Measurements from ENCODE around the gene LPAR6. TPM values are rescaled to one million over a fixed set of nuclear protein-coding genes. Genes with fewer than 3 reads are reported as not detected.
A peak's percentile ranks its signal among the peaks of the same experiment; 100 is the strongest.
"Not testable (repeated sequence)": the region's sequence is repeated elsewhere in the genome, so short reads cannot be mapped to it uniquely, and the experiment has no call there.

The LPAR6 gene, protein sequence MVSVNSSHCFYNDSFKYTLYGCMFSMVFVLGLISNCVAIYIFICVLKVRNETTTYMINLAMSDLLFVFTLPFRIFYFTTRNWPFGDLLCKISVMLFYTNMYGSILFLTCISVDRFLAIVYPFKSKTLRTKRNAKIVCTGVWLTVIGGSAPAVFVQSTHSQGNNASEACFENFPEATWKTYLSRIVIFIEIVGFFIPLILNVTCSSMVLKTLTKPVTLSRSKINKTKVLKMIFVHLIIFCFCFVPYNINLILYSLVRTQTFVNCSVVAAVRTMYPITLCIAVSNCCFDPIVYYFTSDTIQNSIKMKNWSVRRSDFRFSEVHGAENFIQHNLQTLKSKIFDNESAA
- 100 to 1,000 TPM in 1 of 2 experiments, 10 to 100 TPM in 1; 96.8 to 100 TPM for total RNA-seq

GRCh38 chr13:48412881-48413351 is at the start of gene LPAR6:
LPAR6 (minus strand) TSS chr13:48413113; CDS start chr13:48412423, 690 bp downstream.
- H3K9me3 Mint-ChIP-seq, result peaks cover 2% of the 10 kb centered on the region
- H3K4me1 Mint-ChIP-seq, result peaks cover 42% of the 10 kb centered on the region
- H3K27me3 Mint-ChIP-seq, result no peaks in the 10 kb centered on the region
- ChIA-PET CTCF (interaction anchor here (0.8 to 2.2 kb wide), 7 partner anchors 11 to 167 kb away, joined by 3 to 10 read pairs (median 5); partner anchors contain the start of gene RCBTB2), POLR2A (interaction anchor here (0.6 to 3.9 kb wide), 28 partner anchors 8 to 375 kb away, joined by 3 to 55 read pairs (median 3); partner anchors contain the start of genes ITM2B, NUDT15, RB1 and RCBTB2)
- DNase-seq, result peak; percentile 26
- H3K27ac Mint-ChIP-seq, result peak within 1 kb of the TSS; percentile 96
- peak within 1 kb of the TSS; percentile 99 for H3K4me3 Mint-ChIP-seq
- peaks cover 72% of the 10 kb centered on the region for H3K36me3 Mint-ChIP-seq (ENCODE audit: low read depth)

DNA sequence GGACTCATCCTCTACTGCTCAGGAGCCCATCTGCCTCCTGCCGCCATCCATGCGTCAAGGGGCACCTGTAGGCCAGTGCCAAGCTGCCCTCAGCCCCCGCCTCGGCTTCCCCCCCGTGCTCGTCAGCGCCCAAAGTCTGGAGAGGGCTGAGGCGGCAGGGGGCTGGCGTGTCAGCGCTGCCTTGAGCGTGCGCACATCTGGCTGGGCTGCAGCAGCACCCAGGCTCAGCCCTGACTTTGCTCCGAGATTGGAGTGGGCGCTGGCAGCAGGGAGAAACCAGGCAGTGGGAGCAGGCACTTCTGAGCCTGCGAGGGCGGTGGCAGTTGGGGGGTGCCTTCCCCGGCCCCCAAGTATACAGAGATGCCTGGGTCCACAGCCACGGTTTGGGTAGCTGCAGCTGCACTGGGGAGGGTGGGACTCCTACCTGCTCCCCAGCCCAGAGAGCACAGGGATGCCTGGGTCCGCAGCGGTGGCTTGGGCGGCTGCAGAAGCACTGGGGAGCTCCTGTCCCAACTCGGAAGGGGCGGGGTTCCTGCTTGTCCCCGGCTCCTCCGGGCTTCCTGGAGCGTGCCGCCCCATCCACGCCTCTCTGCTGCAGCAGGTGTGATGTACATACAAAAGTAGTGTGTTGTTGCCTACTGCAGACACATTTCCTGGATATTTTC is 44.8 kb upstream of the LPAR6 start:
- POLR2A ChIA-PET, result no interaction called here
- no peak overlapping the region for H3K4me3 Mint-ChIP-seq
- H3K27me3 Mint-ChIP-seq, result no peaks in the 10 kb centered on the region
- peaks cover 8% of the 10 kb centered on the region for H3K4me1 Mint-ChIP-seq
- H3K9me3 Mint-ChIP-seq, result peaks cover 6% of the 10 kb centered on the region
- CTCF ChIA-PET, result no interaction called here
- no peak overlapping the region for H3K27ac Mint-ChIP-seq
- DNase-seq, result no peak
- H3K36me3 Mint-ChIP-seq (ENCODE audit: low read depth), result peaks cover 83% of the 10 kb centered on the region

- peaks cover 15% of the 10 kb centered on the region for H3K9me3 Mint-ChIP-seq
- no peak overlapping the region for H3K27ac Mint-ChIP-seq
- POLR2A ChIA-PET, result interaction anchor here (0.6 kb wide), 1 partner anchor 25 kb away, joined by 3 read pairs; no protein-coding TSS in a partner anchor
- H3K27me3 Mint-ChIP-seq, result no peaks in the 10 kb centered on the region
- CTCF ChIA-PET, result no interaction called here
- H3K4me1 Mint-ChIP-seq, result peaks cover 16% of the 10 kb centered on the region
- no peak for DNase-seq
- H3K36me3 Mint-ChIP-seq (ENCODE audit: low read depth), result peaks cover 86% of the 10 kb centered on the region
- no peak overlapping the region for H3K4me3 Mint-ChIP-seq
These were observed 43.6 kb upstream of the LPAR6 start for GRCh38 chr13:48456546-48456945.

- H3K27me3 Mint-ChIP-seq, CTCF ChIA-PET, DNase-seq, H3K27ac Mint-ChIP-seq, H3K4me3 Mint-ChIP-seq: not testable (repeated sequence)
- Mint-ChIP-seq H3K36me3 (ENCODE audit: low read depth) (peaks cover 71% of the 10 kb centered on the region), H3K4me1 (peaks cover 52% of the 10 kb centered on the region), H3K9me3 (peaks cover 27% of the 10 kb centered on the region)
- POLR2A ChIA-PET, result interaction anchor here (0.9 to 1.7 kb wide), 2 partner anchors 11 to 128 kb away, joined by 3 to 6 read pairs; no protein-coding TSS in a partner anchor
These were observed 38.3 kb upstream of the LPAR6 start for GRCh38 chr13:48451196-48451595.

DNA sequence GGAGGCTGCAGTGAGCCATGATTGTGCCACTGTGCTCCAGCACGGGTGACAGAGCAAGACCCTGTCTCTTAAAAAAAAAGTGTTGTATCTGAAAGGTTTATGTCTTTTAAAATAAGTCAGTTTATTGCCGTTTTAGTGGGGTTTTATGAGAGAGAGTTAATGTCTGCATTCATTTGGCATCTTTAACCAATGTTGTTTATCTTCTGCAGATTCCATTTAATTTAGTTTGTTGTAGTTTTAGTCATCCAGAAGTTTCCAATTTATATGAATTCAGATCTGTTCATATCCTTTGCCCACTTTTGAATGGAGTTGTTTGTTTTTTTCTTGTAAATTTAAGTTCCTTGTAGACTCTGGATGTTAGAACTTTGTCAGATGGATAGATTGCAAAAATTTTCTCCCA is 36.7 kb upstream of the LPAR6 start:
- H3K36me3 Mint-ChIP-seq (ENCODE audit: low read depth), result peaks cover 59% of the 10 kb centered on the region
- ChIA-PET CTCF (interaction anchor here (1.2 kb wide), 1 partner anchor 130 kb away, joined by 3 read pairs; no protein-coding TSS in a partner anchor), POLR2A (interaction anchor here (2.0 kb wide), 1 partner anchor 37 kb away, joined by 9 read pairs; the partner anchor contains the start of gene LPAR6)
- peaks cover 27% of the 10 kb centered on the region for H3K9me3 Mint-ChIP-seq
- no peak for DNase-seq
- no peak overlapping the region for H3K4me3 Mint-ChIP-seq
- no peaks in the 10 kb centered on the region for H3K27me3 Mint-ChIP-seq
- peak overlapping the region; percentile 80 for H3K27ac Mint-ChIP-seq
- peaks cover 51% of the 10 kb centered on the region for H3K4me1 Mint-ChIP-seq

- H3K27me3 Mint-ChIP-seq, result no peaks in the 10 kb centered on the region
- H3K36me3 Mint-ChIP-seq (ENCODE audit: low read depth), result peaks cover 59% of the 10 kb centered on the region
- peak; percentile 34 for DNase-seq
- CTCF ChIA-PET, result interaction anchor here (1.2 kb wide), 1 partner anchor 131 kb away, joined by 3 read pairs; no protein-coding TSS in a partner anchor
- H3K27ac Mint-ChIP-seq, result peak overlapping the region; percentile 80
- H3K4me3 Mint-ChIP-seq, result peak overlapping the region; percentile 50
- H3K9me3 Mint-ChIP-seq, result peaks cover 27% of the 10 kb centered on the region
- H3K4me1 Mint-ChIP-seq, result peaks cover 55% of the 10 kb centered on the region
- POLR2A ChIA-PET, result interaction anchor here (1.0 to 2.0 kb wide), 6 partner anchors 12 to 411 kb away, joined by 3 to 9 read pairs (median 4); partner anchors contain the start of genes LPAR6 and NUDT15
These were observed 36.2 kb upstream of the LPAR6 start for GRCh38 chr13:48448959-48449614.

- Mint-ChIP-seq H3K4me3 (peak overlapping the region; percentile 50), H3K27ac (peak overlapping the region; percentile 80), H3K4me1 (peaks cover 60% of the 10 kb centered on the region), H3K36me3 (ENCODE audit: low read depth) (peaks cover 56% of the 10 kb centered on the region), H3K27me3 (no peaks in the 10 kb centered on the region), H3K9me3 (peaks cover 24% of the 10 kb centered on the region)
- no peak for DNase-seq
- CTCF ChIA-PET, result interaction anchor here (1.2 kb wide), 1 partner anchor 132 kb away, joined by 3 read pairs; no protein-coding TSS in a partner anchor
- POLR2A ChIA-PET, result interaction anchor here (0.9 to 2.0 kb wide), 8 partner anchors 11 to 411 kb away, joined by 3 to 9 read pairs (median 4); partner anchors contain the start of genes LPAR6, NUDT15 and RCBTB2
These were observed 35.5 kb upstream of the LPAR6 start for GRCh38 chr13:48448285-48448958.

DNA sequence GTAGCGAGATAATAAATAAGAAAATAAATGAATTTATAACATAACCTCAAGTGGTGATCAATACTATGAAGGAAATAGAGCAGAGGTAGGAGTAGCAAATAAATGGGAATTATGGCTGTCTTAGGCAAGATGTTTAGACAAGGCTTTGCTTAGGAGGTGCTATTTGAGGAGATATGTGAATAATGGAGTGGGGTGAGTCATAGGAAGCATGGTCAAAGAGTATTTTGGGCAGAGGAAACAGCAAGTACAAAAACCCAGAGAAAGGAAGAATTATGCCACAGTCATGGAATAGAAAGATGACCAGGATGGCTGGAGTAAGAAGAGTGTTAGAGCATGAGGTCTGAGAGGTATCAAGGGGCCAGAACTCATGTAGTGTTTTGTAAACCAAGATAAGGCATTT is 33.6 kb upstream of the LPAR6 start:
- H3K9me3 Mint-ChIP-seq, result peaks cover 12% of the 10 kb centered on the region
- ChIA-PET CTCF (no interaction called here), POLR2A (no interaction called here)
- DNase-seq, result no peak
- peaks cover 49% of the 10 kb centered on the region for H3K4me1 Mint-ChIP-seq
- H3K27me3 Mint-ChIP-seq, result no peaks in the 10 kb centered on the region
- no peak overlapping the region for H3K27ac Mint-ChIP-seq
- H3K4me3 Mint-ChIP-seq, result no peak overlapping the region
- peaks cover 37% of the 10 kb centered on the region for H3K36me3 Mint-ChIP-seq (ENCODE audit: low read depth)

DNA sequence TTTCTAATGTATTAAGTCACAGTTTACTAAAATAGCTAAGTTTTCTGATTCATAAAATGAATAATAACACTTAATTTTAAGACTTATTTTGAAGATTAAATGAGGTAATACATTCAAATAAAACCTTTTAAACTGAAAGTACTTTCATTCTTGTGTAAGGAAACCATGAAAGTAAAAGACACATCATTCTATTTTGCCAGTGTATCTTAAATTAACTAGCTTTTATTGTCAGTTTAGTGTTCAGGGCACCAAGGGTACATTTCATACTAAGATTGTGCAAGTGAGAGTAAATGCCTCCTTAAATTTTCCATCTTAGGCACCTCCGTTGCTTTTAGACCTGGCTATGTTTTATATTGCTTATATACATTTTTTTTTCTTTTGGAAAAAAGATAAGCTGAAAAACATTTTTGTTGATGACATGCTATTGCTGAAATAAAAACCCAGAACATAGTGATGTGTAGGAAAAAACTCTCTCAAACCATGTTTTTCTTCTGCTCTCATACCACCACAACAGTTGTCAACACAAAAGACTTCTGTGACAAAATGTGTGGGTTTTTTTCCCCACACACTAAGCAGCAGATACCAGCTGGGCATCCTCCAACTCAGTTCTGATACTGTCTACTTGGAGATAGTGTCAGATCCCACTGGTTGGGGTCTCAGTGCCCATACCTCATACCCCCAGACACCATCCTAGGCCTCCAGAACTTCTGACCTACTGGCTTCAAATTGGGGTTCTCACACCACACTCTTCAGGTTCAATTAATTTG is 30.7 kb upstream of the LPAR6 start:
- Mint-ChIP-seq H3K36me3 (ENCODE audit: low read depth) (peaks cover 30% of the 10 kb centered on the region), H3K9me3 (no peaks in the 10 kb centered on the region), H3K27ac (no peak overlapping the region), H3K4me1 (peaks cover 22% of the 10 kb centered on the region), H3K27me3 (no peaks in the 10 kb centered on the region), H3K4me3 (peak overlapping the region; percentile 33)
- no peak for DNase-seq
- ChIA-PET CTCF (interaction anchor here (1.3 to 3.0 kb wide), 2 partner anchors 49 to 137 kb away, joined by 3 to 9 read pairs; no protein-coding TSS in a partner anchor), POLR2A (interaction anchor here (0.8 to 1.4 kb wide), 5 partner anchors 30 to 89 kb away, joined by 3 to 4 read pairs (median 3); partner anchors contain the start of gene RCBTB2)

GRCh38 chr13:48437371-48437770 is 24.5 kb upstream of the LPAR6 start:
- Mint-ChIP-seq H3K4me3 (no peak overlapping the region), H3K27ac (peak overlapping the region; percentile 59), H3K27me3 (no peaks in the 10 kb centered on the region), H3K4me1 (peaks cover 35% of the 10 kb centered on the region), H3K9me3 (peaks cover 12% of the 10 kb centered on the region), H3K36me3 (ENCODE audit: low read depth) (peaks cover 40% of the 10 kb centered on the region)
- DNase-seq, result no peak
- ChIA-PET CTCF (no interaction called here), POLR2A (interaction anchor here (1.1 kb wide), 1 partner anchor 11 kb away, joined by 3 read pairs; no protein-coding TSS in a partner anchor)

DNA sequence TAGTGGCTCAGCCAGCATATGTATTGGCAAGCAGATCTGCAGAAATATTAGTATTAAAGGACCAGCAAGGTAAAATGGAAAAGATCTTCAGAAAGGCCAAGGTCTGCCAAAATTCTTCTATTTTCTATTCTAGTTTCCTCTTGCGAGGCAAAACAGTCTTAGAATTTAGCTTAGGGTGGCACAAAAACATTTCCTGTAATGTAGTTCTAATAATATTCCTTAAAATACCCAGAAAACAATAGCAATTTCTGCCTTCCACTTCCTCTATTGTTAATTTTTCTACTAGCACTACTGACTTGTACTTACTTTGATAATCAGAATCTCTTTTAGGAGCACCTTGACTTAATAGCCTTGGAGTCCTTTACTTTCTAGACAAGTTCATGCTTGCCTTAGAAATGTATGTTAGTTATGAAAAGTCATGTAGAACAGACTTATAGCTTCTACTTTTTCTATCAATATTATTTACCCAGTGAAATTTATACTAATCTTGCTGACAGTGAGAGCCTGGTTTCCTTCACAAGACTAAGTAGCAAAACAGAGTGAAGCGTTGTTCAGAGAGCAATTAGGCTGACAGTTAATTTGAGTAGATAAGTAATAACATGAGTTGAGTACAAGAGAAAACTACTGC is 23.9 kb upstream of the LPAR6 start:
- Mint-ChIP-seq H3K9me3 (peaks cover 12% of the 10 kb centered on the region), H3K4me1 (peaks cover 40% of the 10 kb centered on the region), H3K36me3 (ENCODE audit: low read depth) (peaks cover 43% of the 10 kb centered on the region), H3K27me3 (no peaks in the 10 kb centered on the region), H3K27ac (peak overlapping the region; percentile 70), H3K4me3 (no peak overlapping the region)
- POLR2A ChIA-PET, result interaction anchor here (1.1 kb wide), 1 partner anchor 12 kb away, joined by 3 read pairs; no protein-coding TSS in a partner anchor
- no peak for DNase-seq
- CTCF ChIA-PET, result no interaction called here

All from activated CD4-positive, alpha-beta memory T cell treated with anti-CD3 and anti-CD28 coated beads, Interleukin-2, amount 10 ng/mL, durations not matched to agents 7 days and 5 days (primary cell).